ENCODE measurements around the gene CIDEC.

DNA sequence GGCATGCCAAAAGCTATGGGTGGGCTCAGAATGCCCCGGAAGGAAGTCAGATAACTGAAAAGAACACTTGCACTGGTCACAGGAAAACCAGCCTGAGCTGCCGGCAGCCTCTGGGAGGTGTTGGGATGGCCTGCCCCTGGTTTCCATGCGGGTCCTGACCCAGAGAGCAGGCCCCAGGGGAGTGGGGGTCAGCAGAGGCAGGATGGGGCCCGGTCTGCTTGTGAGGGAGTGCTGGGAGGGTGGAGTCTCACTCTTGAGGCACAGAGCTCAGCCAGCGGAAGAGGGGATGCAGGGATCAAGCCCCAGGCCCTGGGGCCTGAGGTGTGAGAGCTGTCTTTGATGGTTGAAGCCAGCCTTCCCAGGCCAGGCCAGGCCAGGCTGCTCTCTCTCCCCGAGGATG is 33.8 kb downstream of the CIDEC start:
- TF ChIP-seq, protein P1, sequence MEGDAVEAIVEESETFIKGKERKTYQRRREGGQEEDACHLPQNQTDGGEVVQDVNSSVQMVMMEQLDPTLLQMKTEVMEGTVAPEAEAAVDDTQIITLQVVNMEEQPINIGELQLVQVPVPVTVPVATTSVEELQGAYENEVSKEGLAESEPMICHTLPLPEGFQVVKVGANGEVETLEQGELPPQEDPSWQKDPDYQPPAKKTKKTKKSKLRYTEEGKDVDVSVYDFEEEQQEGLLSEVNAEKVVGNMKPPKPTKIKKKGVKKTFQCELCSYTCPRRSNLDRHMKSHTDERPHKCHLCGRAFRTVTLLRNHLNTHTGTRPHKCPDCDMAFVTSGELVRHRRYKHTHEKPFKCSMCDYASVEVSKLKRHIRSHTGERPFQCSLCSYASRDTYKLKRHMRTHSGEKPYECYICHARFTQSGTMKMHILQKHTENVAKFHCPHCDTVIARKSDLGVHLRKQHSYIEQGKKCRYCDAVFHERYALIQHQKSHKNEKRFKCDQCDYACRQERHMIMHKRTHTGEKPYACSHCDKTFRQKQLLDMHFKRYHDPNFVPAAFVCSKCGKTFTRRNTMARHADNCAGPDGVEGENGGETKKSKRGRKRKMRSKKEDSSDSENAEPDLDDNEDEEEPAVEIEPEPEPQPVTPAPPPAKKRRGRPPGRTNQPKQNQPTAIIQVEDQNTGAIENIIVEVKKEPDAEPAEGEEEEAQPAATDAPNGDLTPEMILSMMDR (IDR thresholded peaks at IDR 0.05; ENCODE audit: insufficient read depth, low read length, poor library complexity, severe bottlenecking): no peak
- no peak for TF ChIP-seq EZH2phosphoT487 (conservative IDR thresholded peaks at IDR 0.05; ENCODE audit: low read length)
